Ovary (tissue), 9 donors: ENCODE measurements around the gene S100A2. TPM values are rescaled to one million over a fixed set of nuclear protein-coding genes. Genes with fewer than 3 reads are reported as not detected.
A peak's percentile ranks its signal among the peaks of the same experiment; 100 is the strongest.

Source experiments
- DNase-seq, 5 donors: peaks; one replicate each; pipeline ENCODE4 v3.0.0-alpha.2; 2019 to 2020
- H3K27ac ChIP-seq, 2 donors: fragments of 200-600 bp; one replicate each; pipeline versions ENCODE4 v1.5.1 to v1.8.0; 2019 to 2022
- H3K27me3 ChIP-seq: fragments of 200-600 bp; one replicate; pipeline ENCODE4 v1.8.0; 2022
- H3K36me3 ChIP-seq: fragments of 200-600 bp; sonication (generic); one replicate; pipeline ENCODE4 v1.5.1; 2019
- H3K4me1 ChIP-seq: one replicate; pipeline ENCODE4 v1.8.1; 2013; ENCODE audit warnings: mild to moderate bottlenecking, moderate library complexity; ENCODE audit not compliant: insufficient read depth
- H3K4me3 ChIP-seq: fragments of 200-600 bp; sonication (generic); one replicate; pipeline ENCODE4 v1.5.1; 2017
- H3K9me3 ChIP-seq, 2 donors: fragments of 200-600 bp in 1 of 2; sonication (generic) in 1 of 2; one replicate each; pipeline versions ENCODE4 v1.5.1 to v1.8.1; 2013 to 2019; ENCODE audit warnings: mild to moderate bottlenecking in 1 of 2, moderate library complexity in 1 of 2
- EP300 ChIP-seq: sonication (generic); formaldehyde crosslinking; IDR thresholded peaks from one replicate; pipeline ENCODE4 v1.6.1; 2017; ENCODE audit warnings: antibody characterized with exemption
- POLR2A ChIP-seq: fragments of 450-650 bp; IDR thresholded peaks from one replicate; pipeline ENCODE4 v1.6.1; 2017; ENCODE audit warnings: antibody characterized with exemption, mild to moderate bottlenecking, moderate library complexity
- WGBS, 3 donors: extraction: QIAGEN DNeasy Blood & Tissue Kit in 1 of 3; methylation state at CpG; one replicate each; pipeline versions ENCODE4 v1.1.5 to v1.1.7; 2013 to 2017; 5-methylcytosine and 5-hydroxymethylcytosine counted together
- intact Hi-C, 4 donors: fragments of 100-400 bp; cut with DNase I; formaldehyde crosslinking; loops; one replicate each; pipeline versions ENCODE4 v1.11.0 to v1.15.1; 2022 to 2023
- polyA plus RNA-seq, 2 donors: library from polyadenylated mRNA; stranded (reverse); fragments of 200-250 nt in 1 of 2; fragments of 350-450 nt in 1 of 2; fragmentation: Illumina TruSeq in 1 of 2; extraction: RNeasy Lipid Tissue Mini Kit (QIAGEN cat#74804) in 1 of 2; gene quantifications; one replicate each; pipeline ENCODE4 v1.2.3, GENCODE V29; 2013 to 2014
- total RNA-seq, 7 donors: library from RNA; depleted of rRNA in 2 of 7; stranded (reverse); fragments of >200 nt in 2 of 7; fragmentation: NEBNext Ultra II Directional in 3 of 7; extraction: Animal tissue kit (Norgen Biotek cat#: 25700) in 3 of 7; gene quantifications; one replicate each; pipeline versions ENCODE4 v1.1.0 to v1.2.4, GENCODE V29; 2016 to 2023
- TF ChIP-seq, protein P1 (sequence below), 3 donors: fragments of 450-650 bp in 2 of 3; fragments of 200-600 bp in 1 of 3; IDR thresholded peaks; one replicate each; pipeline versions ENCODE4 v1.5.1 to v1.8.0; 2016 to 2022; ENCODE audit warnings: antibody characterized with exemption in 3 of 3, mild to moderate bottlenecking in 1 of 3
- donor health status: DM: no; HTN: no; CAD: no; lungs with moderate emphysema.
- donor health status: DM: no; HTN: no; CAD: no.
- donor health status: Bipolar disorder and iron deficiency.
- donor health status: DM: yes; HTN: yes; CAD: no.
- donor health status: DM: no; HTN: no; CAD: no.
- donor health status: DM: yes; HTN: yes; CAD: no.

The S100A2 gene
- total and polyA plus RNA-seq, 9 donors, result 0.61 to 4.0 (median 1.8) TPM; not detected in 2

DNA sequence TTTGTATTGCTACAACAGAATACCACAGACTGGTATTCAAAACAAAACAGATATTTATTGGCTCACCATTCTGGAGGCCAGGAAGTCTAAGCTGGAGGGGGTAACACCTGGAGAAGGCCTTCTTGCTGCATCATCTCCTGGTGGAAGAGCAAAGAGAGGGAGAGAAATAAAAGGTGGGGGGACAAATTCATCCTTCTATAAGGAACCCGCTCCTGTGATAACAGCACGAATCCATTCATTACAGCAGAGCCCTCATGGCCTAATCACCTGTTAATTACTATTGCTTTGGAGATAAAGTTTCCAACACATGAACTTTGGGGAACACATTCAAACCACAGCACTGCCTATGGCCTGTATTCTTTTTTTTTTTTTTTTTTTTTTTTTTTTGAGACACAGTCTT, 5.4 kb downstream of the S100A2 start:
- Histone ChIP-seq H3K9me3 (no peaks in the 10 kb centered on the region), H3K4me3 (no peak overlapping the region), H3K27me3 (no peaks in the 10 kb centered on the region), H3K4me1 (peaks cover 4% of the 10 kb centered on the region), H3K27ac (no peak overlapping the region), H3K36me3 (no peaks in the 10 kb centered on the region)
- no peak for DNase-seq
- TF ChIP-seq, protein P1, sequence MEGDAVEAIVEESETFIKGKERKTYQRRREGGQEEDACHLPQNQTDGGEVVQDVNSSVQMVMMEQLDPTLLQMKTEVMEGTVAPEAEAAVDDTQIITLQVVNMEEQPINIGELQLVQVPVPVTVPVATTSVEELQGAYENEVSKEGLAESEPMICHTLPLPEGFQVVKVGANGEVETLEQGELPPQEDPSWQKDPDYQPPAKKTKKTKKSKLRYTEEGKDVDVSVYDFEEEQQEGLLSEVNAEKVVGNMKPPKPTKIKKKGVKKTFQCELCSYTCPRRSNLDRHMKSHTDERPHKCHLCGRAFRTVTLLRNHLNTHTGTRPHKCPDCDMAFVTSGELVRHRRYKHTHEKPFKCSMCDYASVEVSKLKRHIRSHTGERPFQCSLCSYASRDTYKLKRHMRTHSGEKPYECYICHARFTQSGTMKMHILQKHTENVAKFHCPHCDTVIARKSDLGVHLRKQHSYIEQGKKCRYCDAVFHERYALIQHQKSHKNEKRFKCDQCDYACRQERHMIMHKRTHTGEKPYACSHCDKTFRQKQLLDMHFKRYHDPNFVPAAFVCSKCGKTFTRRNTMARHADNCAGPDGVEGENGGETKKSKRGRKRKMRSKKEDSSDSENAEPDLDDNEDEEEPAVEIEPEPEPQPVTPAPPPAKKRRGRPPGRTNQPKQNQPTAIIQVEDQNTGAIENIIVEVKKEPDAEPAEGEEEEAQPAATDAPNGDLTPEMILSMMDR (IDR thresholded peaks at IDR 0.05), result no peak
- TF ChIP-seq EP300, result no peak
- no peak for TF ChIP-seq POLR2A
- intact Hi-C loops, result loop anchor here in 1 of 4 donors (5.0 to 10.0 kb wide), 2 partner anchors 48 to 205 kb away; partner anchors contain the start of gene S100A9
- WGBS, 3 donors, result 93 to 97% (median 94%) methylated on average over 2 of the region's 2 CpGs

DNA sequence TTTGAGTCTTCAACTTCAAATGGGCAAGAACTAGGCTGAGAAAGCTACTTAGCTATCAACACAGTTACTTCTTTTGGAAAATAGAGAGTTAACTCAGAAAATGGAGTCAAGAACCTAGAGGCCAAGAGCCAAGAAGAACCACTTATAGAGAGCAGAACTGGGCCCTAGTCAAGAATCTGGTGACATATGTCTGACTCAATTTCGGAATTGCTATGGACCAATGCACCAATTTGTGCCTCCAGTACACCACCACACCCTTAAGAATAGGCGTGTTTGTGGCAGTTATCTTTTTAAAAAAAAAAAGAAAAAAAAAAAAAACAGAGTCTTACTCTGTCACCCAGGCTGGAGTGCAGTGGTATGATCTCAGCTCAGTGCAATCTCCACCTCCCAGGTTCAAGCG, 7.8 kb downstream of the S100A2 start:
- no peak for TF ChIP-seq EP300
- no peak for TF ChIP-seq POLR2A
- DNase-seq, result no peak
- Histone ChIP-seq H3K27me3 (no peaks in the 10 kb centered on the region), H3K9me3 (no peaks in the 10 kb centered on the region), H3K4me3 (no peak overlapping the region), H3K4me1 (peaks cover 15% of the 10 kb centered on the region), H3K36me3 (no peaks in the 10 kb centered on the region), H3K27ac (no peak overlapping the region)
- WGBS, 3 donors, result 92 to 96% (median 93%) methylated on average over 3 of the region's 3 CpGs
- intact Hi-C loops, result loop anchor here in 1 of 4 donors (10.0 kb wide), 1 partner anchor 407 kb away; the partner anchor contains the start of genes CREB3L4 and SLC39A1

DNA sequence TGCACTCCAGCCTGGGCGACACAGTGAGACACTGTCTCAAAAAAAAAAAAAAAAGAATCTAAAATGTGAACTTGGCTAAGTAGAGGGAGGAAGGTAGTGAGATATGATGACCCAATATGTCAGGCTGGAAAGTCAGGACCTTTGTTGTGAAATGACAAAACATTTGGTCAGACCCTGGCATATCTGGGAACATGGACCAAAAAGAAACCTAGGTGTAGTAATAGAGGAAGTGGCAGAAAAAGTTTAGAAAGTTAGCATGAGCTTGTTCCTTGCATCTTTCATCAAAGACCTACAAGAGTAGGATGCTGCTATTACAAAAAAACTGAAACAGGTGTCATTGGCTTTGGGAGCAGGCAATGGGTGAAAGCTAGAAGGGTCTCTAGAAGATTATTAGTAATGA, 9.3 kb downstream of the S100A2 start:
- WGBS, 3 donors, result 94 to 100% (median 97%) methylated on average over 1 of the region's 1 CpG
- H3K4me1 ChIP-seq, result peaks cover 14% of the 10 kb centered on the region
- H3K36me3 ChIP-seq, result no peaks in the 10 kb centered on the region
- H3K27me3 ChIP-seq, result no peaks in the 10 kb centered on the region
- H3K9me3 ChIP-seq, result no peaks in the 10 kb centered on the region
- H3K27ac ChIP-seq, result no peak overlapping the region
- H3K4me3 ChIP-seq, result no peak overlapping the region
- no peak for DNase-seq
- intact Hi-C loops, result loop anchor here in 1 of 4 donors (10.0 kb wide), 1 partner anchor 408 kb away; the partner anchor contains the start of genes CREB3L4 and SLC39A1
- TF ChIP-seq POLR2A (no peak), EP300 (no peak)
- TF ChIP-seq, protein P1 (IDR thresholded peaks at IDR 0.05), result no peak

DNA sequence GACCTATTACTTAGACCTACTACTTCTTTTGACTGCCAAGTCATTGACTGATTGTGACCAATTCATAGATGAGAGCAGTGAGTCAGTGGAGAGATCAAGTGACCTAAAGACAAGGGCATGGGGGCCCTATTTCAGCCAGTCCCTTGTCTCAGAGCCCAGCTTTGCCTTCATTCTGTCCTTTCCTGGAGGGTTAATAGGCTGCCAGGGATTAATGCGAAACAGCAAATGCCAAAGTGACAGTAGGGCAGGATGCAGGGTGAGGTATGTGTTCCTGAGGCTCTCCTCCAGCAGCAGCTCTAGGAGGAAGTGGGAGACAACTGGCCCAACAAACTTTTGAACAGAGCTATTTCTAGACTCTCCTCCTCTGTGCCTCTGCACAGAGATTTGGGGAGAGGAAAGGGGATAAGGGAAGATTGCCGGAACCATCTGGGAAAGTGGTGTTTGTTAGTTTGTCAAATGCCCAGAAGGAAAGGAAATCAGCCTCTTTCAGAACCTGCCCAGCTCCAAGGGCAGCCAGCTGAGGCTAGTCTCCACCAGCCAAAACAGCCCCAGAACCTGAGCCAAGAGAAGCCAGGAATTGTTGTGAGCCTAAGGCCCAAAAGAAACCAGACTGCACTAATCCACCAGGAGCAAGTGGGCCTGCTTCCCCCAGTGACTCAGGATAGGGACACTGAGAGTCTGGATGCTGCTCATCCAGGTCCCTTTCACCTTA, 11.7 kb downstream of the S100A2 start:
- 7 to 27% (median 27%) methylated on average over 2 of the region's 2 CpGs for WGBS, 3 donors
- no peaks in the 10 kb centered on the region for H3K36me3 ChIP-seq
- no peak overlapping the region for H3K4me3 ChIP-seq
- peak overlapping the region in 1 of 2 donors; percentile 66 for H3K27ac ChIP-seq
- intact Hi-C loops, result loop anchor here in 1 of 4 donors (10.0 kb wide), 1 partner anchor 411 kb away; the partner anchor contains the start of genes CREB3L4 and SLC39A1
- H3K4me1 ChIP-seq, result peaks cover 16% of the 10 kb centered on the region
- no peaks in the 10 kb centered on the region for H3K27me3 ChIP-seq
- peak in 1 of 5 donors; percentile 44 for DNase-seq
- TF ChIP-seq EP300, result no peak
- TF ChIP-seq, protein P1 (IDR thresholded peaks at IDR 0.05), result no peak
- no peak for TF ChIP-seq POLR2A
- H3K9me3 ChIP-seq, result no peaks in the 10 kb centered on the region

DNA sequence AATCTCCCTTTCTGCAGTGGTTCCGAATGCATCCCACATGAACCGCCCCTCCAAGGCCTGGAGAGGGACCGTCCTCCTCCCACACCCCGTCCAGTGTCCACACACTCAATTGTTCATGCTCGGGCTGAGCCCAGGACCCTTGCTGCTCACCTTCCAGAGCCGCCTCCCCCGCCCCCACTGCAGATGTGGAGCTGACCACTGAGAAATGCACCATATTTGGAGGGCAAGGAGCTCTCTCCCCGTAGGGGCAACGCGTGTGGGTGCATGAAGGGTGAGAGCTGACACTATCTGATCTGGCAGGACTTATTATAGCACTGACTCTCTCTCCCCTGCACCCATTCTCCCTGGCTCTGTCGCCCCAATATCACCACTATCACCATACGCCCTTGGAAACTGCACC, 12.5 kb downstream of the S100A2 start:
- H3K9me3 ChIP-seq, result no peaks in the 10 kb centered on the region
- H3K4me1 ChIP-seq, result peaks cover 22% of the 10 kb centered on the region
- WGBS, 3 donors, result 81 to 84% (median 83%) methylated on average over 12 of the region's 12 CpGs
- TF ChIP-seq EP300 (no peak), POLR2A (no peak)
- TF ChIP-seq, protein P1 (IDR thresholded peaks at IDR 0.05), result no peak
- intact Hi-C loops, result loop anchor here in 1 of 4 donors (10.0 kb wide), 1 partner anchor 412 kb away; the partner anchor contains the start of genes CREB3L4 and SLC39A1
- H3K27me3 ChIP-seq, result no peaks in the 10 kb centered on the region
- peak in 1 of 5 donors; percentile 20 for DNase-seq
- H3K27ac ChIP-seq, result peak overlapping the region in 1 of 2 donors; percentile 66
- no peaks in the 10 kb centered on the region for H3K36me3 ChIP-seq
- H3K4me3 ChIP-seq, result no peak overlapping the region
